Stomach (tissue), 9 donors: ENCODE data around the gene TIGD1. TPM values are rescaled to one million over a fixed set of nuclear protein-coding genes. Genes with fewer than 3 reads are reported as not detected.
"Not testable (repeated sequence)": the region's sequence is repeated elsewhere in the genome, so short reads cannot be mapped to it uniquely, and the experiment has no call there.

Source experiments
- DNase-seq, 2 donors: peaks; one replicate each; pipeline versions ENCODE4 v3.0.0 to v3.0.0-alpha.2; 2013 to 2019
- H3K27ac ChIP-seq, 5 donors: fragments of 200-600 bp in 4 of 5; sonication (generic) in 4 of 5; one replicate each; pipeline ENCODE4 v1.5.1; 2013 to 2019; ENCODE audit warnings: mild to moderate bottlenecking in 1 of 5, moderate library complexity in 1 of 5
- H3K27me3 ChIP-seq, 3 donors: fragments of 200-600 bp; sonication (generic); one replicate each; pipeline ENCODE4 v1.5.1; 2017 to 2019; ENCODE audit warnings: mixed run types in 1 of 3
- H3K36me3 ChIP-seq, 4 donors: fragments of 200-600 bp; sonication (generic); 1 replicate in 3 of 4; 2 replicates in 1 of 4; pipeline ENCODE4 v1.5.1; 2016 to 2019
- H3K4me1 ChIP-seq, 4 donors: fragments of 200-600 bp; sonication (generic); one replicate each; pipeline ENCODE4 v1.5.1; 2016 to 2019
- H3K4me3 ChIP-seq, 4 donors: fragments of 200-600 bp; sonication (generic) in 3 of 4; one replicate each; pipeline ENCODE4 v1.5.1; 2016 to 2019; ENCODE audit warnings: mild to moderate bottlenecking in 1 of 4
- H3K9me3 ChIP-seq, 4 donors: fragments of 200-600 bp; sonication (generic); one replicate each; pipeline ENCODE4 v1.5.1; 2016 to 2019
- EP300 ChIP-seq: sonication (generic); formaldehyde crosslinking; IDR thresholded peaks from one replicate; pipeline ENCODE4 v1.6.1; 2017; ENCODE audit warnings: antibody characterized with exemption
- POLR2A ChIP-seq, 4 donors: fragments of 450-650 bp; IDR thresholded peaks; one replicate each; pipeline ENCODE4 v1.6.1; 2016; ENCODE audit warnings: antibody characterized with exemption in 4 of 4, control low read depth in 2 of 4, mild to moderate bottlenecking in 1 of 4, moderate library complexity in 1 of 4
- POLR2AphosphoS5 ChIP-seq, 3 donors: sonication (generic); formaldehyde crosslinking; IDR thresholded peaks; one replicate each; pipeline ENCODE4 v1.6.1; 2016; ENCODE audit warnings: antibody characterized with exemption in 3 of 3
- WGBS, 5 donors: extraction: QIAGEN DNeasy Blood & Tissue Kit in 3 of 5; methylation state at CpG; one replicate each; pipeline versions ENCODE4 v1.1.5 to v1.1.7; 2013 to 2018; 5-methylcytosine and 5-hydroxymethylcytosine counted together
- intact Hi-C: fragments of 100-400 bp; cut with DNase I; formaldehyde crosslinking; loops from one replicate; pipeline ENCODE4 v1.15.1; 2023; ENCODE audit warnings: low total_unique reads
- polyA plus RNA-seq, 3 donors: library from polyadenylated mRNA; stranded (reverse); fragments of 200-250 nt; gene quantifications; one replicate each; pipeline ENCODE4 v1.2.3, GENCODE V29; 2013
- total RNA-seq, 5 donors: library from RNA; depleted of rRNA; stranded (reverse); fragments of >200 nt; gene quantifications; one replicate each; pipeline versions ENCODE4 v1.1.0 to v1.2.3, GENCODE V29; 2014 to 2016
- TF ChIP-seq, protein P1 (sequence below), 7 experiments: fragments of 450-650 bp in 4 of 7; fragments of 200-600 bp in 3 of 7; sonication (generic) in 3 of 7; IDR thresholded peaks; one replicate each; pipeline ENCODE4 v1.5.1; 2016 to 2019; ENCODE audit warnings: antibody characterized with exemption in 7 of 7, control low read depth in 2 of 7, mild to moderate bottlenecking in 1 of 7
- donor health status: healthy with polysubstance abuse.
- donor health status: Bipolar disorder and iron deficiency.
- donor health status: healthy.

TIGD1 gene
- total and polyA plus RNA-seq, 8 donors = 1.2 to 14.5 (median 6.1) TPM

DNA sequence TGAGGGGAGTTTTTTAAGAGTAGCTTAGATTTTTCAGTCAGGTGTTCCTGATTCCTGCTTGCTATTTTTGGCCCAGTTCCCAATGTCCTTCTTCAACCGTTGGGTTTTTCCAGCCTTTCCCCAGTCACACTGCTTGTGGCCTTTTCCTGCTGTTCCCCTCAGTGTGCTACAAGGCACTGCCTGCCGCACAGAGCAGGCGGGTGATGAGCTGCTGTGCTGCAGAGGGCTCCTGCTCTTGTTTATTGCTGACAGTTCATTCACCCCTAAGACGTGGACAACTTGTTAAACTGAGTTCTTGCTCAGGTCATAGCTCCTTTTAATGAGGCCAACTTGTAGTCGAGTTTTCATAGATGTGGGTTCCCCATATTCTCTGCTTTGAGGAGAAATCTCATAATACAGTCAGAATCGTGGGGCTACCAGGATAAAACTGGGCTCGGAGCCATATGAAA, 20.7 kb upstream of the TIGD1 start:
- Histone ChIP-seq H3K4me1 (peaks cover 0 to 22% (median 11%) of the 10 kb centered on the region in 4 donors), H3K27ac (peak overlapping the region in 1 of 5 donors; percentile 40), H3K9me3 (no peaks in the 10 kb centered on the region), H3K4me3 (no peak overlapping the region), H3K27me3 (no peaks in the 10 kb centered on the region), H3K36me3 (peaks cover 52 to 98% (median 97%) of the 10 kb centered on the region in 4 donors)
- 53 to 72% (median 62%) methylated on average over 7 of the region's 7 CpGs for WGBS, 5 donors
- no peak for DNase-seq
- TF ChIP-seq POLR2A (IDR thresholded peaks at IDR 0.05) (no peak), EP300 (no peak), POLR2AphosphoS5 (IDR thresholded peaks at IDR 0.05) (no peak)
- TF ChIP-seq, protein P1, sequence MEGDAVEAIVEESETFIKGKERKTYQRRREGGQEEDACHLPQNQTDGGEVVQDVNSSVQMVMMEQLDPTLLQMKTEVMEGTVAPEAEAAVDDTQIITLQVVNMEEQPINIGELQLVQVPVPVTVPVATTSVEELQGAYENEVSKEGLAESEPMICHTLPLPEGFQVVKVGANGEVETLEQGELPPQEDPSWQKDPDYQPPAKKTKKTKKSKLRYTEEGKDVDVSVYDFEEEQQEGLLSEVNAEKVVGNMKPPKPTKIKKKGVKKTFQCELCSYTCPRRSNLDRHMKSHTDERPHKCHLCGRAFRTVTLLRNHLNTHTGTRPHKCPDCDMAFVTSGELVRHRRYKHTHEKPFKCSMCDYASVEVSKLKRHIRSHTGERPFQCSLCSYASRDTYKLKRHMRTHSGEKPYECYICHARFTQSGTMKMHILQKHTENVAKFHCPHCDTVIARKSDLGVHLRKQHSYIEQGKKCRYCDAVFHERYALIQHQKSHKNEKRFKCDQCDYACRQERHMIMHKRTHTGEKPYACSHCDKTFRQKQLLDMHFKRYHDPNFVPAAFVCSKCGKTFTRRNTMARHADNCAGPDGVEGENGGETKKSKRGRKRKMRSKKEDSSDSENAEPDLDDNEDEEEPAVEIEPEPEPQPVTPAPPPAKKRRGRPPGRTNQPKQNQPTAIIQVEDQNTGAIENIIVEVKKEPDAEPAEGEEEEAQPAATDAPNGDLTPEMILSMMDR (IDR thresholded peaks at IDR 0.05) = no peak
- intact Hi-C loops = no loop called here

DNA sequence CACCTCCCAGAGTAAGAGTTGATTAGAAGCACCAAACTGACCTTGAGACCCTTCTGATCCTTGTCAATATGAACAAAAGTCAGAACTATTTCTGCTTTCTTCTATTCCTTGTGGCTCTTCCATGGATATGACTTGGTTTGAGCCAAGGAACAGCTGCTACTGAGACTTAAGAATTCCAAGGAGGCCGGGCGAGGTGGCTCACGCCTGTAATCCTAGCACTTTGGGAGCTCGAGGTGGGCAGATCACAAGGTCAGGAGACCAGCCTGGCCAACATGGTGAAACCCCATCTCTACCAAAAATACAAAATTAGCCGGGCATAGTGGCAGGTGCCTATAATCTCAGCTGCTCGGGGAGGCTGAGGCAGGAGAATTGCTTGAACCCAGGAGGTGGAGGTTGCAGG, 20.1 kb upstream of the TIGD1 start:
- H3K9me3 ChIP-seq, H3K27me3 ChIP-seq, intact Hi-C loops, H3K4me3 ChIP-seq, DNase-seq: not testable (repeated sequence)
- Histone ChIP-seq H3K36me3 (peaks cover 57 to 100% (median 100%) of the 10 kb centered on the region in 4 donors), H3K27ac (peak overlapping the region in 1 of 5 donors; percentile 40), H3K4me1 (peaks cover 0 to 22% (median 11%) of the 10 kb centered on the region in 4 donors)
- WGBS, 5 donors = 92 to 98% (median 95%) methylated on average over 6 of the region's 6 CpGs

DNA sequence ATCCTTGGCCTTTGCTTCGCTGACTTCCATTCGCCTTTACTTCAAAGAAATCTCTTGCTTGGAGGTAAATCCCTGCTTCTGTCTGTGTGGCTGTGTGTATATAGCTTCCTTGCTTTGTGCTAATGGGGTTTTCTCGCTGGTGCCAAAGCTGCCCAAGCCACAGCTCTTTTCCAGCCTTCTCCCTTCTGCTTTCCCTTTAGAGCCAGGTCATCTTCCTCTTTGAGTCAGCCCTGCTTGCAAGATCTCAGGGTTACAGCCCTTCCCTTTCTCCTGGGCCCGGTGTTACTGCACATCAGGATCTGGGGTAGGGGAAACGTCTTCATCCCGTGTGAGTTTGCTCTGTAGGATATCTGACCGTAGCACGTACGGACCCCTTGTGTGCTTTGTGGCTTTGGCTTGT, 19.2 kb upstream of the TIGD1 start:
- peaks cover 61 to 100% (median 100%) of the 10 kb centered on the region in 4 donors for H3K36me3 ChIP-seq
- WGBS, 5 donors = 91 to 97% (median 96%) methylated on average over 9 of the region's 9 CpGs
- no peak for DNase-seq
- no peak overlapping the region for H3K4me3 ChIP-seq
- intact Hi-C loops = no loop called here
- no peaks in the 10 kb centered on the region for H3K27me3 ChIP-seq
- TF ChIP-seq POLR2A (IDR thresholded peaks at IDR 0.05) = no peak
- TF ChIP-seq POLR2AphosphoS5 (IDR thresholded peaks at IDR 0.05) = no peak
- TF ChIP-seq, protein P1 (IDR thresholded peaks at IDR 0.05) = no peak
- TF ChIP-seq EP300 = no peak
- H3K4me1 ChIP-seq = peaks cover 0 to 22% (median 10%) of the 10 kb centered on the region in 4 donors
- H3K27ac ChIP-seq = no peak overlapping the region
- no peaks in the 10 kb centered on the region for H3K9me3 ChIP-seq

DNA sequence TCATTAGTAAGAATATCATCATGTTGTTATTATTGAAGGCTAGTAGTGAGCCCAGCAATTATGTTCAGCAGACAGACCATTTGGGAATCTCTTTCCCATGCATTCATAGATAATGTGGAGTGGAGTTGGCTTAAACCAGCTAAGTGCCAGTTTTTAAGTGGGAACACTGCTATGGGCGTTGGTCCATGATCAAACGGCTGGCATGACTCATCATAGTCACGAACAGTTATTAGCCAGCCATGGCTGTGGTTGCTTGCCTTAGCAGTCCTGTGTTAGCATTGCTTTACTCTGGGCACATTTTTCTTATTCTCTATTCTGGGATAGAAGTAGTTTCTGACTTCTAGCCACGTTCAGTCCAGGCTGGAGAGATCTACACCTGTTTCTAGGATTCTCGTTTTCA, 17.8 kb upstream of the TIGD1 start:
- Histone ChIP-seq H3K9me3 (no peaks in the 10 kb centered on the region), H3K36me3 (peaks cover 61 to 100% (median 100%) of the 10 kb centered on the region in 4 donors), H3K27me3 (no peaks in the 10 kb centered on the region), H3K4me1 (peaks cover 0 to 22% (median 8%) of the 10 kb centered on the region in 4 donors), H3K27ac (peak overlapping the region in 1 of 5 donors; percentile 35), H3K4me3 (no peak overlapping the region)
- intact Hi-C loops = no loop called here
- 56 to 63% (median 61%) methylated on average over 5 of the region's 5 CpGs for WGBS, 5 donors
- DNase-seq = no peak
- TF ChIP-seq, protein P1 (IDR thresholded peaks at IDR 0.05) = no peak
- TF ChIP-seq EP300 (no peak), POLR2A (IDR thresholded peaks at IDR 0.05) (no peak), POLR2AphosphoS5 (IDR thresholded peaks at IDR 0.05) (no peak)

DNA sequence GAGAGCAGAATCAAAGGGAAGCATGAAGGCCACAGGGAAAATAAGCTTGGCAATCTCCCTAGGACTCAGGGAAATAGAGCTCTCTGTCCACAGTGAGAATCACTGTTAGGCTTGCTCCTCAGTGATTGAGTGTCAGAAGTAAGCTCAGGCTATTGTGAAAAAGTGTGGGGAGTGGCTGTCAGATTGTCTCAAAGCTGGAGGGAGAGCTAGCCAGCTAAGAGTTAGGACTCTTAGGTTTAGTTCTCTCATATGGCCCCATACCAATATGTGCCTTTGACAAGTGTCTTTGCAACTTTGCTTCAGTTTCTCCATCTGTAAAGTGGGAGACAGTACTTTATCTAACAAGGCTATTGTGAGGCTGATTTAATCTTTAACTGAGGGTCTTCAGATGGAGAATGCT, 17.4 kb upstream of the TIGD1 start:
- no peak for TF ChIP-seq POLR2A (IDR thresholded peaks at IDR 0.05)
- TF ChIP-seq POLR2AphosphoS5 (IDR thresholded peaks at IDR 0.05) = no peak
- TF ChIP-seq EP300 = no peak
- TF ChIP-seq, protein P1 (IDR thresholded peaks at IDR 0.05) = no peak
- Histone ChIP-seq H3K4me3 (no peak overlapping the region), H3K4me1 (peaks cover 0 to 22% (median 7%) of the 10 kb centered on the region in 4 donors), H3K9me3 (no peaks in the 10 kb centered on the region), H3K27ac (peak overlapping the region in 1 of 5 donors; percentile 35), H3K36me3 (peaks cover 58 to 100% (median 100%) of the 10 kb centered on the region in 4 donors), H3K27me3 (no peaks in the 10 kb centered on the region)
- intact Hi-C loops = no loop called here
- DNase-seq = no peak
